ENCODE measurements around the gene SLC12A4.
"Not testable (repeated sequence)": the region's sequence is repeated elsewhere in the genome, so short reads cannot be mapped to it uniquely, and the experiment has no call there.

SLC12A4 gene

GRCh38 chr16:67917140-67917851, 51.1 kb downstream of the SLC12A4 start:
- Histone ChIP-seq H3K27me3 (ENCODE audit: control insufficient read depth in 5 of 5, insufficient read depth in 4 of 5, low read length in 5 of 5) (no peaks in the 10 kb centered on the region), H3K9me3 (ENCODE audit: control insufficient read depth in 5 of 5, low read length in 5 of 5) (no peaks in the 10 kb centered on the region), H3K4me3 (ENCODE audit: low read depth in 1 of 5, low read length in 5 of 5) (no peak overlapping the region), H3K36me3 (ENCODE audit: control insufficient read depth in 5 of 5, insufficient read depth in 5 of 5, low read length in 5 of 5) (peaks cover 0 to 40% (median 21%) of the 10 kb centered on the region in 5 donors), H3K4me1 (ENCODE audit: control insufficient read depth in 5 of 5, insufficient read depth in 5 of 5, low read length in 5 of 5) (peaks cover 1 to 35% (median 25%) of the 10 kb centered on the region in 5 donors), H3K27ac (ENCODE audit: low read depth, low read length) (peak overlapping the region; percentile 18), H3K9ac (ENCODE audit: low read length in 5 of 5) (peak overlapping the region in 1 of 5 donors; percentile 41)

GRCh38 chr16:67915831-67916723, 52.4 kb downstream of the SLC12A4 start:
- Histone ChIP-seq H3K4me1 (ENCODE audit: control insufficient read depth in 5 of 5, insufficient read depth in 5 of 5, low read length in 5 of 5) (peaks cover 1 to 35% (median 25%) of the 10 kb centered on the region in 5 donors), H3K36me3 (ENCODE audit: control insufficient read depth in 5 of 5, insufficient read depth in 5 of 5, low read length in 5 of 5) (peaks cover 0 to 50% (median 31%) of the 10 kb centered on the region in 5 donors), H3K27ac (ENCODE audit: low read depth, low read length) (no peak overlapping the region), H3K4me3 (ENCODE audit: low read depth in 1 of 5, low read length in 5 of 5) (no peak overlapping the region), H3K27me3 (ENCODE audit: control insufficient read depth in 5 of 5, insufficient read depth in 4 of 5, low read length in 5 of 5) (no peaks in the 10 kb centered on the region), H3K9ac (ENCODE audit: low read length in 5 of 5) (no peak overlapping the region), H3K9me3 (ENCODE audit: control insufficient read depth in 5 of 5, low read length in 5 of 5) (no peaks in the 10 kb centered on the region)

GRCh38 chr16:67915496-67915769, 53.0 kb downstream of the SLC12A4 start:
- not testable (repeated sequence) for H3K4me3 ChIP-seq (ENCODE audit: low read depth in 1 of 5, low read length in 5 of 5); H3K27ac ChIP-seq (ENCODE audit: low read depth, low read length); H3K27me3 ChIP-seq (ENCODE audit: control insufficient read depth in 5 of 5, insufficient read depth in 4 of 5, low read length in 5 of 5); H3K9ac ChIP-seq (ENCODE audit: low read length in 5 of 5); H3K9me3 ChIP-seq (ENCODE audit: control insufficient read depth in 5 of 5, low read length in 5 of 5)
- peaks cover 0 to 56% (median 34%) of the 10 kb centered on the region in 5 donors for H3K36me3 ChIP-seq (ENCODE audit: control insufficient read depth in 5 of 5, insufficient read depth in 5 of 5, low read length in 5 of 5)
- peaks cover 1 to 35% (median 25%) of the 10 kb centered on the region in 5 donors for H3K4me1 ChIP-seq (ENCODE audit: control insufficient read depth in 5 of 5, insufficient read depth in 5 of 5, low read length in 5 of 5)

GRCh38 chr16:67914758-67915495, 53.5 kb downstream of the SLC12A4 start:
- H3K36me3 ChIP-seq (ENCODE audit: control insufficient read depth in 5 of 5, insufficient read depth in 5 of 5, low read length in 5 of 5): peaks cover 0 to 61% (median 37%) of the 10 kb centered on the region in 5 donors
- peaks cover 1 to 35% (median 25%) of the 10 kb centered on the region in 5 donors for H3K4me1 ChIP-seq (ENCODE audit: control insufficient read depth in 5 of 5, insufficient read depth in 5 of 5, low read length in 5 of 5)

GRCh38 chr16:67910158-67910557, 58.3 kb downstream of the SLC12A4 start:
- H3K36me3 ChIP-seq (ENCODE audit: control insufficient read depth in 5 of 5, insufficient read depth in 5 of 5, low read length in 5 of 5): peaks cover 2 to 47% (median 36%) of the 10 kb centered on the region in 5 donors

More at GRCh38 chr16:67914758-67915495, 53.5 kb downstream of the SLC12A4 start:
- H3K27ac ChIP-seq (ENCODE audit: low read depth, low read length): no peak overlapping the region
- H3K4me3 ChIP-seq (ENCODE audit: low read depth in 1 of 5, low read length in 5 of 5): no peak overlapping the region
- no peaks in the 10 kb centered on the region for H3K9me3 ChIP-seq (ENCODE audit: control insufficient read depth in 5 of 5, low read length in 5 of 5)
- no peaks in the 10 kb centered on the region for H3K27me3 ChIP-seq (ENCODE audit: control insufficient read depth in 5 of 5, insufficient read depth in 4 of 5, low read length in 5 of 5)
- H3K9ac ChIP-seq (ENCODE audit: low read length in 5 of 5): no peak overlapping the region

GRCh38 chr16:67909056-67909742, 59.2 kb downstream of the SLC12A4 start:
- H3K27ac ChIP-seq (ENCODE audit: low read depth, low read length): no peak overlapping the region
- H3K4me1 ChIP-seq (ENCODE audit: control insufficient read depth in 5 of 5, insufficient read depth in 5 of 5, low read length in 5 of 5): peaks cover 0 to 3% (median 0%) of the 10 kb centered on the region in 5 donors
- no peaks in the 10 kb centered on the region for H3K9me3 ChIP-seq (ENCODE audit: control insufficient read depth in 5 of 5, low read length in 5 of 5)
- no peaks in the 10 kb centered on the region for H3K27me3 ChIP-seq (ENCODE audit: control insufficient read depth in 5 of 5, insufficient read depth in 4 of 5, low read length in 5 of 5)
- H3K9ac ChIP-seq (ENCODE audit: low read length in 5 of 5): no peak overlapping the region
- no peak overlapping the region for H3K4me3 ChIP-seq (ENCODE audit: low read depth in 1 of 5, low read length in 5 of 5)
- H3K36me3 ChIP-seq (ENCODE audit: control insufficient read depth in 5 of 5, insufficient read depth in 5 of 5, low read length in 5 of 5): peaks cover 2 to 43% (median 36%) of the 10 kb centered on the region in 5 donors

More at GRCh38 chr16:67910158-67910557, 58.3 kb downstream of the SLC12A4 start:
- H3K9me3 ChIP-seq (ENCODE audit: control insufficient read depth in 5 of 5, low read length in 5 of 5): no peaks in the 10 kb centered on the region
- no peak overlapping the region for H3K9ac ChIP-seq (ENCODE audit: low read length in 5 of 5)
- H3K27me3 ChIP-seq (ENCODE audit: control insufficient read depth in 5 of 5, insufficient read depth in 4 of 5, low read length in 5 of 5): no peaks in the 10 kb centered on the region
- H3K27ac ChIP-seq (ENCODE audit: low read depth, low read length): no peak overlapping the region
- H3K4me1 ChIP-seq (ENCODE audit: control insufficient read depth in 5 of 5, insufficient read depth in 5 of 5, low read length in 5 of 5): peaks cover 0 to 3% (median 0%) of the 10 kb centered on the region in 5 donors
- no peak overlapping the region for H3K4me3 ChIP-seq (ENCODE audit: low read depth in 1 of 5, low read length in 5 of 5)

GRCh38 chr16:67907397-67908180, 60.8 kb downstream of the SLC12A4 start:
- H3K4me3 ChIP-seq (ENCODE audit: low read depth in 1 of 5, low read length in 5 of 5): no peak overlapping the region
- H3K9me3 ChIP-seq (ENCODE audit: control insufficient read depth in 5 of 5, low read length in 5 of 5): no peaks in the 10 kb centered on the region
- no peak overlapping the region for H3K27ac ChIP-seq (ENCODE audit: low read depth, low read length)
- no peaks in the 10 kb centered on the region for H3K27me3 ChIP-seq (ENCODE audit: control insufficient read depth in 5 of 5, insufficient read depth in 4 of 5, low read length in 5 of 5)
- peak overlapping the region in 1 of 5 donors; percentile 17 for H3K9ac ChIP-seq (ENCODE audit: low read length in 5 of 5)
- H3K36me3 ChIP-seq (ENCODE audit: control insufficient read depth in 5 of 5, insufficient read depth in 5 of 5, low read length in 5 of 5): peaks cover 2 to 53% (median 43%) of the 10 kb centered on the region in 5 donors
- peaks cover 0 to 9% (median 0%) of the 10 kb centered on the region in 5 donors for H3K4me1 ChIP-seq (ENCODE audit: control insufficient read depth in 5 of 5, insufficient read depth in 5 of 5, low read length in 5 of 5)

- Histone ChIP-seq H3K9me3 (ENCODE audit: control insufficient read depth in 5 of 5, low read length in 5 of 5) (no peaks in the 10 kb centered on the region), H3K36me3 (ENCODE audit: control insufficient read depth in 5 of 5, insufficient read depth in 5 of 5, low read length in 5 of 5) (peaks cover 0 to 18% (median 11%) of the 10 kb centered on the region in 5 donors), H3K27me3 (ENCODE audit: control insufficient read depth in 5 of 5, insufficient read depth in 4 of 5, low read length in 5 of 5) (no peaks in the 10 kb centered on the region), H3K9ac (ENCODE audit: low read length in 5 of 5) (peak overlapping the region in 2 of 5 donors; percentile 2 to 58), H3K4me1 (ENCODE audit: control insufficient read depth in 5 of 5, insufficient read depth in 5 of 5, low read length in 5 of 5) (peaks cover 0 to 7% (median 0%) of the 10 kb centered on the region in 5 donors), H3K27ac (ENCODE audit: low read depth, low read length) (no peak overlapping the region), H3K4me3 (ENCODE audit: low read depth in 1 of 5, low read length in 5 of 5) (no peak overlapping the region)
These were observed 65.6 kb downstream of the SLC12A4 start for GRCh38 chr16:67902831-67903230.

- Histone ChIP-seq H3K36me3 (ENCODE audit: control insufficient read depth in 5 of 5, insufficient read depth in 5 of 5, low read length in 5 of 5) (peaks cover 0 to 18% (median 11%) of the 10 kb centered on the region in 5 donors), H3K9me3 (ENCODE audit: control insufficient read depth in 5 of 5, low read length in 5 of 5) (no peaks in the 10 kb centered on the region), H3K4me3 (ENCODE audit: low read depth in 1 of 5, low read length in 5 of 5) (no peak overlapping the region), H3K27me3 (ENCODE audit: control insufficient read depth in 5 of 5, insufficient read depth in 4 of 5, low read length in 5 of 5) (no peaks in the 10 kb centered on the region), H3K27ac (ENCODE audit: low read depth, low read length) (no peak overlapping the region), H3K9ac (ENCODE audit: low read length in 5 of 5) (no peak overlapping the region), H3K4me1 (ENCODE audit: control insufficient read depth in 5 of 5, insufficient read depth in 5 of 5, low read length in 5 of 5) (peaks cover under 1 to 16% (median 9%) of the 10 kb centered on the region in 5 donors)
These were observed 66.7 kb downstream of the SLC12A4 start for GRCh38 chr16:67901734-67902133.
